A673 (cell line): ENCODE measurements around the gene SHISA5.

Source experiments
- EZH2 ChIP-seq: fragments of 200-600 bp; sonication (generic); IDR thresholded peaks from 2 replicates; pipeline ENCODE4 v1.6.1; 2017; ENCODE audit warnings: borderline replicate concordance, low read depth, mild to moderate bottlenecking, mixed read lengths, antibody characterized with exemption, low read length; ENCODE audit not compliant: poor library complexity, severe bottlenecking
- TF ChIP-seq, protein P1 (sequence below): fragments of 300-800, 200-600 bp; sonication (generic); conservative IDR thresholded peaks from 2 replicates; pipeline ENCODE4 v1.5.1; 2017; ENCODE audit warnings: low read depth, mild to moderate bottlenecking, antibody characterized with exemption, low read length, moderate library complexity, mixed read lengths

- TF ChIP-seq, protein P1, sequence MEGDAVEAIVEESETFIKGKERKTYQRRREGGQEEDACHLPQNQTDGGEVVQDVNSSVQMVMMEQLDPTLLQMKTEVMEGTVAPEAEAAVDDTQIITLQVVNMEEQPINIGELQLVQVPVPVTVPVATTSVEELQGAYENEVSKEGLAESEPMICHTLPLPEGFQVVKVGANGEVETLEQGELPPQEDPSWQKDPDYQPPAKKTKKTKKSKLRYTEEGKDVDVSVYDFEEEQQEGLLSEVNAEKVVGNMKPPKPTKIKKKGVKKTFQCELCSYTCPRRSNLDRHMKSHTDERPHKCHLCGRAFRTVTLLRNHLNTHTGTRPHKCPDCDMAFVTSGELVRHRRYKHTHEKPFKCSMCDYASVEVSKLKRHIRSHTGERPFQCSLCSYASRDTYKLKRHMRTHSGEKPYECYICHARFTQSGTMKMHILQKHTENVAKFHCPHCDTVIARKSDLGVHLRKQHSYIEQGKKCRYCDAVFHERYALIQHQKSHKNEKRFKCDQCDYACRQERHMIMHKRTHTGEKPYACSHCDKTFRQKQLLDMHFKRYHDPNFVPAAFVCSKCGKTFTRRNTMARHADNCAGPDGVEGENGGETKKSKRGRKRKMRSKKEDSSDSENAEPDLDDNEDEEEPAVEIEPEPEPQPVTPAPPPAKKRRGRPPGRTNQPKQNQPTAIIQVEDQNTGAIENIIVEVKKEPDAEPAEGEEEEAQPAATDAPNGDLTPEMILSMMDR: no peak
- TF ChIP-seq EZH2: no peak
These were observed 2.1 kb upstream of the SHISA5 start for GRCh38 chr3:48505968-48506504.
